Spinal cord (tissue), 10 donors: Measurements from ENCODE around the gene STRIP1. TPM values are rescaled to one million over a fixed set of nuclear protein-coding genes. Genes with fewer than 3 reads are reported as not detected.
A peak's percentile ranks its signal among the peaks of the same experiment; 100 is the strongest.

Experiments
- DNase-seq, 6 donors: peaks; one replicate each; pipeline versions ENCODE4 v3.0.0 to v3.0.0-alpha.2; 2013 to 2015; ENCODE audit warnings: low spot score in 6 of 6, low read depth in 4 of 6
- H3K27ac ChIP-seq: one replicate; pipeline ENCODE4 v1.5.1; 2013; ENCODE audit warnings: low read depth, low read length, control low read depth
- H3K27me3 ChIP-seq: one replicate; pipeline ENCODE4 v1.6.1; 2013; ENCODE audit warnings: low read length; ENCODE audit not compliant: control insufficient read depth, insufficient read depth
- H3K36me3 ChIP-seq: one replicate; pipeline ENCODE4 v1.6.1; 2013; ENCODE audit warnings: low read length; ENCODE audit not compliant: control insufficient read depth, insufficient read depth
- H3K4me1 ChIP-seq: one replicate; pipeline ENCODE4 v1.6.1; 2013; ENCODE audit warnings: low read length; ENCODE audit not compliant: control insufficient read depth, insufficient read depth
- H3K4me3 ChIP-seq: one replicate; pipeline ENCODE4 v1.5.1; 2013; ENCODE audit warnings: low read depth, low read length, control low read depth
- H3K9me3 ChIP-seq: one replicate; pipeline ENCODE4 v1.6.1; 2013; ENCODE audit warnings: low read length; ENCODE audit not compliant: control insufficient read depth, insufficient read depth
- WGBS: methylation state at CpG from one replicate; pipeline ENCODE4 v1.1.5; 2013; ENCODE audit warnings: missing lambda C conversion rate; ENCODE audit not compliant: insufficient coverage; 5-methylcytosine and 5-hydroxymethylcytosine counted together
- polyA plus RNA-seq, 2 donors: library from polyadenylated mRNA; unstranded; fragments of 120-200 nt; gene quantifications; one replicate each; pipeline ENCODE4 v1.2.1, GENCODE V29; 2013; ENCODE audit not compliant: insufficient read length in 2 of 2
- total RNA-seq, 2 donors: library from RNA; depleted of rRNA in 1 of 2; stranded (reverse); fragments of 120-200 nt in 1 of 2; fragments of >200 nt in 1 of 2; gene quantifications; one replicate each; pipeline versions ENCODE4 v1.2.3 to v1.2.4, GENCODE V29; 2013 to 2014
- donor health status: healthy.

The STRIP1 gene
- total and polyA plus RNA-seq, 4 donors: 63.3 to 85.8 (median 71.0) TPM

GRCh38 chr1:109993885-109994284, 40.5 kb upstream of the STRIP1 start:
- H3K36me3 ChIP-seq: peaks cover 3% of the 10 kb centered on the region
- 61% methylated on average over 2 of the region's 3 CpGs for WGBS
- H3K9me3 ChIP-seq: no peaks in the 10 kb centered on the region
- H3K4me3 ChIP-seq: no peak overlapping the region
- DNase-seq: peak in 2 of 6 donors; percentile 62 to 85
- no peaks in the 10 kb centered on the region for H3K27me3 ChIP-seq
- H3K27ac ChIP-seq: peak overlapping the region; percentile 20
- peaks cover 18% of the 10 kb centered on the region for H3K4me1 ChIP-seq

- no CpG with 5 or more reads among the region's 1 CpG for WGBS
- Histone ChIP-seq H3K4me3 (no peak overlapping the region), H3K4me1 (peaks cover 18% of the 10 kb centered on the region), H3K9me3 (no peaks in the 10 kb centered on the region), H3K36me3 (peaks cover 3% of the 10 kb centered on the region), H3K27me3 (no peaks in the 10 kb centered on the region), H3K27ac (peak overlapping the region; percentile 59)
- DNase-seq: peak in 2 of 6 donors; percentile 53 to 69
These were observed 39.8 kb upstream of the STRIP1 start for GRCh38 chr1:109994654-109995053.

- H3K27ac ChIP-seq: peak overlapping the region; percentile 59
- WGBS: no CpG with 5 or more reads among the region's 2 CpGs
- H3K4me3 ChIP-seq: no peak overlapping the region
- no peak for DNase-seq
- peaks cover 3% of the 10 kb centered on the region for H3K36me3 ChIP-seq
- H3K27me3 ChIP-seq: no peaks in the 10 kb centered on the region
- H3K9me3 ChIP-seq: no peaks in the 10 kb centered on the region
- peaks cover 18% of the 10 kb centered on the region for H3K4me1 ChIP-seq
These were observed 38.9 kb upstream of the STRIP1 start for GRCh38 chr1:109995536-109995935.

- H3K4me1 ChIP-seq: peaks cover 18% of the 10 kb centered on the region
- no peaks in the 10 kb centered on the region for H3K27me3 ChIP-seq
- H3K9me3 ChIP-seq: no peaks in the 10 kb centered on the region
- no peak overlapping the region for H3K4me3 ChIP-seq
- no peak for DNase-seq
- H3K36me3 ChIP-seq: peaks cover 3% of the 10 kb centered on the region
- WGBS: 78% methylated on average over 3 of the region's 5 CpGs
- no peak overlapping the region for H3K27ac ChIP-seq
These were observed 37.9 kb upstream of the STRIP1 start for GRCh38 chr1:109996476-109996875.

- Histone ChIP-seq H3K36me3 (peaks cover 3% of the 10 kb centered on the region), H3K4me3 (no peak overlapping the region), H3K4me1 (peaks cover 18% of the 10 kb centered on the region), H3K27ac (peak overlapping the region; percentile 61), H3K9me3 (no peaks in the 10 kb centered on the region), H3K27me3 (no peaks in the 10 kb centered on the region)
- no peak for DNase-seq
- 86% methylated on average over 2 of the region's 7 CpGs for WGBS
These were observed 37.1 kb upstream of the STRIP1 start for GRCh38 chr1:109997204-109997866.

- Histone ChIP-seq H3K36me3 (peaks cover 3% of the 10 kb centered on the region), H3K27me3 (no peaks in the 10 kb centered on the region), H3K9me3 (no peaks in the 10 kb centered on the region), H3K4me1 (peaks cover 18% of the 10 kb centered on the region), H3K27ac (peak overlapping the region; percentile 61), H3K4me3 (no peak overlapping the region)
- no peak for DNase-seq
These were observed 36.6 kb upstream of the STRIP1 start for GRCh38 chr1:109997867-109998229.

DNA sequence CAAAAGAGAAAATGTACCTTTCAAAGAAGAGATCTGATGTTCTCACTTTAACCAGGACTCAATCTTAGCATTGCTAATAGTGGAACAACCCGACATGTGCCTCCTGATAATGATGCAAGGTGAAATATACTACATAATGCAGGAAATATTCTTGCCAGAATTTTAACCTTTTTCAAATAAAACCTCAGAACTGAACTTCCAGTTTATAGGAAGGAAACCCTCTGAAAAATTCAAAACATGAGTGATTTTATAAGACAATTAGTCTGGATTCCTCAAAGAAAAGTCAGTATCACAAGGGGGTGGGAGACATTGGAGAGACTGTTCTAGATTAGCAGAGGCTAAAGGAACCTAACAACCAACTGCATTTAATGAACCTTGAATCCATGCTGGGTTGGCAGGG, 31.7 kb upstream of the STRIP1 start:
- Histone ChIP-seq H3K27ac (no peak overlapping the region), H3K4me3 (no peak overlapping the region), H3K4me1 (peaks cover 14% of the 10 kb centered on the region), H3K36me3 (no peaks in the 10 kb centered on the region), H3K9me3 (no peaks in the 10 kb centered on the region), H3K27me3 (no peaks in the 10 kb centered on the region)
- no peak for DNase-seq
- WGBS: no CpG with 5 or more reads among the region's 1 CpG

DNA sequence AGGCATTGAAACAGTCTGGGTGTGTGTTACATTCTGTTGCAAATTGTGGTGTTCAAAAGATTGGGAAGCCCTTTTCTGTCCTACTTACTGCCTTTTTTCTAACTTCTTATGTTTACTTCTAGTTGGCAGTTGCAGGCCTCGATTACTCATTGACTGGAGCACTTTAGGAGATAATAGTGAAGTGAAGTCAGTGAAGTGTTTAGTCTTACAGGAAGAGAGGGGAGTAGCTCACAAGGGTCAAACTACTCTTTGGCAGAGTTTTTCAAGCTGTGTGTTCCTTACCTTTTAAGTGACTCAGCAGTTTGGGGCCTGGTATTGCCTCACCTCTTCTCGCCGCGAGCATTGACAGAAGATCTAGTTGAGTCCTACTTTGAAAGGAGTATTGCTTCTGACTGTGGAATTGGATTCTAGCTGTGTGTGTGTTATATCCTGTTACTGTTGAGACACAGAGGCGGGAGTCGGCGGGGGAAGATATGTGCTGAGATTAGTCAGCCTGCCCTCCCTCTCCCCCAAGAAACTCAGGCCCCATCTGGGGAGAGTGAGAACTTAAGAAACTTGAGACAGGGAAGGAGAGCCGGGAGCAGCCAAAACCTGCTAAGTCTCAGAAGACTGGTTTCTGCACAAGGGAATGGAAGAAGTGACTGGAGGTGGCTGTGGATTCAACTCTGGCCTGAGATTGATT, 30.5 kb upstream of the STRIP1 start:
- Histone ChIP-seq H3K4me1 (peaks cover 15% of the 10 kb centered on the region), H3K36me3 (no peaks in the 10 kb centered on the region), H3K4me3 (no peak overlapping the region), H3K27ac (peak overlapping the region; percentile 60), H3K9me3 (no peaks in the 10 kb centered on the region), H3K27me3 (no peaks in the 10 kb centered on the region)
- DNase-seq: peak in 1 of 6 donors; percentile 52
- 39% methylated on average over 5 of the region's 8 CpGs for WGBS

DNA sequence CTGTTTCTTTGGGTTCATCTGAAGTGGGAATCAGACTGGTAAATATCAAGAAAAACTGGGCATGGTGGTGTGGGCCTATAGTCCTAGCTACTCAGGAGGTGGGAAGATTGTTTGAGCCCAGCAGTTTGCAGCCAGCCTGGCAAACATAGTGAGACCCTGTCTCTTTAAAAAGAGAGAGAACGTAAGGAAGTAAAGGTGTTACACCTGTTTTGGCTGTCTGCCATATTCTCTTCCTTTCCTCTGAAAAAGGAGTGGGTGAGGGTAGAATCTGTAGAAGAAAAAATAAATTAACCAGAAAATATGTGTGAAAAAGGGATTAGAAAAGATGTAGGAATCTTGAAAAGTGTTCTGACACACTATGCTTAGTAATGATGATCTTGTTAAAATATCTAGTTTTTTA, 29.8 kb upstream of the STRIP1 start:
- Histone ChIP-seq H3K4me3 (no peak overlapping the region), H3K4me1 (peaks cover 15% of the 10 kb centered on the region), H3K36me3 (no peaks in the 10 kb centered on the region), H3K27ac (peak overlapping the region; percentile 60), H3K27me3 (no peaks in the 10 kb centered on the region), H3K9me3 (no peaks in the 10 kb centered on the region)
- no peak for DNase-seq
- no CpG with 5 or more reads among the region's 1 CpG for WGBS

- Histone ChIP-seq H3K4me1 (peaks cover 15% of the 10 kb centered on the region), H3K36me3 (no peaks in the 10 kb centered on the region), H3K4me3 (no peak overlapping the region), H3K27me3 (no peaks in the 10 kb centered on the region), H3K9me3 (no peaks in the 10 kb centered on the region), H3K27ac (peak overlapping the region; percentile 65)
- DNase-seq: no peak
These were observed 28.5 kb upstream of the STRIP1 start for GRCh38 chr1:110005971-110006370.
